B cell (primary cell): ENCODE data around the gene CPSF4L.

Experiments used
- CTCF ChIP-seq: fragments of 200-600 bp; IDR thresholded peaks from one replicate; pipeline ENCODE4 v1.8.0; 2022; ENCODE audit warnings: antibody characterized with exemption, mild to moderate bottlenecking
- EZH2 ChIP-seq: IDR thresholded peaks from 2 replicates; pipeline ENCODE4 v1.6.1; 2012; ENCODE audit warnings: borderline replicate concordance, low read depth, mild to moderate bottlenecking, moderate library complexity, low read length; ENCODE audit not compliant: insufficient read depth, poor library complexity, severe bottlenecking

GRCh38 chr17:73237714-73238113 lies 24.0 kb downstream of the CPSF4L start:
- TF ChIP-seq CTCF: no peak
- no peak for TF ChIP-seq EZH2
